HL-60/S4 (cell line): ENCODE results near the gene MAFF.
"Not testable (repeated sequence)": the region's sequence is repeated elsewhere in the genome, so short reads cannot be mapped to it uniquely, and the experiment has no call there.

ENCODE experiments used
- in situ Hi-C: fragments of 300-500 bp; cut with MboI; formaldehyde crosslinking; loops from 2 replicates; pipeline ENCODE4 v1.14.3; 2022; ENCODE audit warnings: low sequenced_read_pairs

MAFF gene

GRCh38 chr22:38177044-38177443, 24.8 kb upstream of the MAFF start:
- in situ Hi-C loops = no loop called here

GRCh38 chr22:38177571-38177925, 24.2 kb upstream of the MAFF start:
- in situ Hi-C loops = not testable (repeated sequence)

GRCh38 chr22:38177926-38178604, 23.7 kb upstream of the MAFF start:
- in situ Hi-C loops = no loop called here

GRCh38 chr22:38178605-38178937, 23.2 kb upstream of the MAFF start:
- in situ Hi-C loops = not testable (repeated sequence)

- in situ Hi-C loops = no loop called here
Observed at GRCh38 chr22:38180841-38181452, 20.8 kb upstream of the MAFF start.

- in situ Hi-C loops = no loop called here
Observed at GRCh38 chr22:38181453-38182200, 20.2 kb upstream of the MAFF start, which contains the start of gene PLA2G6. Gene PLA2G6, minus strand, starts transcription at chr22:38181830. Its CDS starts 12,404 bp downstream, at chr22:38169426.

GRCh38 chr22:38184788-38185187, 17.0 kb upstream of the MAFF start:
- in situ Hi-C loops = no loop called here

- in situ Hi-C loops = no loop called here
Observed at GRCh38 chr22:38186429-38186828, 15.4 kb upstream of the MAFF start.

- in situ Hi-C loops = no loop called here
Observed at GRCh38 chr22:38187413-38188212, 14.2 kb upstream of the MAFF start.

- in situ Hi-C loops = no loop called here
Observed at GRCh38 chr22:38189104-38189503, 12.7 kb upstream of the MAFF start.

GRCh38 chr22:38190581-38190980, 11.2 kb upstream of the MAFF start:
- in situ Hi-C loops = no loop called here

- in situ Hi-C loops = no loop called here
Observed at GRCh38 chr22:38191055-38191454, 10.7 kb upstream of the MAFF start.

GRCh38 chr22:38191731-38192474, 9.9 kb upstream of the MAFF start:
- in situ Hi-C loops = no loop called here

- in situ Hi-C loops = no loop called here
Observed at GRCh38 chr22:38192475-38192863, 9.3 kb upstream of the MAFF start.

GRCh38 chr22:38193580-38193979, 8.2 kb upstream of the MAFF start:
- in situ Hi-C loops = no loop called here

GRCh38 chr22:38196791-38197419, 4.9 kb upstream of the MAFF start:
- in situ Hi-C loops = no loop called here

GRCh38 chr22:38199826-38200559, 1.8 kb upstream of the MAFF start:
- in situ Hi-C loops = no loop called here

- in situ Hi-C loops = no loop called here
Observed at GRCh38 chr22:38201371-38201710, 453 bp upstream of the MAFF start.

- in situ Hi-C loops = no loop called here
Observed at GRCh38 chr22:38202437-38203089, 769 bp downstream of the MAFF start.
